H1 (cell line): ENCODE data around the gene NEUROD4. TPM values are rescaled to one million over a fixed set of nuclear protein-coding genes. Genes with fewer than 3 reads are reported as not detected.

Experiments used
- CTCF ChIA-PET: fragments of 300-600 bp; sonication (Branson Sonifier 250); formaldehyde crosslinking; loops from one replicate; lab custom pipeline; 2021; ENCODE audit not compliant: partially characterized antibody; lab: Charles Lee
- POLR2A ChIA-PET: fragments of 300-600 bp; sonication (Branson Sonifier 250); formaldehyde crosslinking; loops from one replicate; lab custom pipeline; 2021; ENCODE audit warnings: inconsistent platforms; ENCODE audit not compliant: partially characterized antibody; lab: Charles Lee
- DNase-seq, 2 experiments: peaks; one replicate each; pipeline versions ENCODE4 v3.0.0 to v3.0.0-alpha.2; 2010 to 2022; ENCODE audit warnings: low spot score in 2 of 2, low read depth in 1 of 2, mixed read lengths in 1 of 2
- FAIRE-seq: peaks from 2 replicates; lab custom pipeline; 2011; peaks lifted over from hg19 to GRCh38; lab: Jason Lieb, UNC
- H2AFZ ChIP-seq: 2 replicates; pipeline ENCODE4 v1.8.1; 2012; ENCODE audit warnings: low read length, inconsistent platforms
- H2AK5ac ChIP-seq: 2 replicates; pipeline ENCODE4 v1.6.1; 2013; ENCODE audit warnings: low read depth, low read length
- H2BK120ac ChIP-seq: replicated peaks from 2 replicates; pipeline ENCODE3; 2013; ENCODE audit warnings: low read depth, low read length, inconsistent platforms
- H2BK12ac ChIP-seq: 2 replicates; pipeline ENCODE4 v1.6.1; 2013; ENCODE audit warnings: low read depth, low read length
- H2BK15ac ChIP-seq: 2 replicates; pipeline ENCODE4 v1.6.1; 2013; ENCODE audit warnings: low read length
- H2BK20ac ChIP-seq: 2 replicates; pipeline ENCODE4 v1.6.1; 2013; ENCODE audit warnings: low read length
- H2BK5ac ChIP-seq: 2 replicates; pipeline ENCODE4 v1.6.1; 2013; ENCODE audit warnings: low read depth, low read length
- H3K14ac ChIP-seq: 2 replicates; pipeline ENCODE4 v1.6.1; 2013; ENCODE audit warnings: inconsistent platforms; ENCODE audit not compliant: insufficient read length
- H3K18ac ChIP-seq: 2 replicates; pipeline ENCODE4 v1.6.1; 2013; ENCODE audit warnings: low read length; ENCODE audit errors: extremely low read depth
- H3K23ac ChIP-seq: 2 replicates; pipeline ENCODE4 v1.6.1; 2013; ENCODE audit warnings: inconsistent platforms; ENCODE audit not compliant: insufficient read length
- H3K23me2 ChIP-seq: 2 replicates; pipeline ENCODE4 v1.6.1; 2013; ENCODE audit warnings: low read depth, low read length
- H3K27ac ChIP-seq: 2 replicates; pipeline ENCODE4 v1.6.1; 2011; ENCODE audit warnings: low read depth, low read length, inconsistent platforms
- H3K27me3 ChIP-seq, 4 experiments: replicated peaks in 1 of 4; 1 replicate in 1 of 4; 2 replicates in 3 of 4; pipeline versions ENCODE4 v1.6.1 to v1.8.1; 2011 to 2013; ENCODE audit warnings: low read length in 3 of 4, mild to moderate bottlenecking in 3 of 4, inconsistent platforms in 2 of 4, mixed read lengths in 2 of 4, moderate library complexity in 1 of 4; ENCODE audit not compliant: control insufficient read depth in 3 of 4, insufficient read depth in 3 of 4; ENCODE audit errors: extremely low read depth in 1 of 4
- H3K36me3 ChIP-seq, 4 experiments: 2 replicates each; pipeline versions ENCODE4 v1.6.1 to v1.8.1; 2011 to 2013; ENCODE audit warnings: mild to moderate bottlenecking in 4 of 4, low read length in 3 of 4, moderate library complexity in 2 of 4, control low read depth in 1 of 4, inconsistent platforms in 1 of 4; ENCODE audit not compliant: insufficient read depth in 4 of 4, control insufficient read depth in 2 of 4
- H3K4ac ChIP-seq: replicated peaks from 2 replicates; pipeline ENCODE3; 2013; ENCODE audit warnings: low read length, low read depth, mixed read lengths, inconsistent platforms; ENCODE audit not compliant: insufficient read length
- H3K4me1 ChIP-seq, 4 experiments: replicated peaks in 1 of 4; 1 replicate in 1 of 4; 2 replicates in 3 of 4; pipeline versions ENCODE4 v1.6.1 to v1.8.1; 2011 to 2013; ENCODE audit warnings: low read length in 3 of 4, inconsistent platforms in 2 of 4, mixed read lengths in 1 of 4; ENCODE audit not compliant: insufficient read depth in 4 of 4, control insufficient read depth in 3 of 4
- H3K4me2 ChIP-seq, 2 experiments: 2 replicates each; pipeline versions ENCODE4 v1.6.1 to v1.8.1; 2011 to 2013; ENCODE audit warnings: low read depth in 2 of 2, low read length in 2 of 2, control low read depth in 1 of 2, inconsistent platforms in 1 of 2, mild to moderate bottlenecking in 1 of 2; ENCODE audit not compliant: insufficient read depth in 1 of 2
- H3K4me3 ChIP-seq, 4 experiments: fragments of 200-600, 300-600 bp in 1 of 4; sonication (generic), shearing (Covaris generic), sonication (Bioruptor Twin) in 1 of 4; 2 replicates each; pipeline versions ENCODE4 v1.5.1 to v1.8.1; 2011 to 2016; ENCODE audit warnings: low read length in 4 of 4, low read depth in 3 of 4, control low read depth in 2 of 4, inconsistent platforms in 2 of 4, mild to moderate bottlenecking in 2 of 4, mixed read lengths in 1 of 4, moderate library complexity in 1 of 4; ENCODE audit not compliant: insufficient read depth in 2 of 4; ENCODE audit errors: extremely low read depth in 1 of 4
- H3K56ac ChIP-seq: replicated peaks from 2 replicates; pipeline ENCODE3; 2013; ENCODE audit warnings: low read depth, mild to moderate bottlenecking, mixed read lengths, low read length, inconsistent platforms; ENCODE audit not compliant: insufficient read length
- H3K79me1 ChIP-seq: 2 replicates; pipeline ENCODE4 v1.6.1; 2013; ENCODE audit warnings: low read depth, low read length, control low read depth
- H3K79me2 ChIP-seq, 2 experiments: 2 replicates each; pipeline versions ENCODE4 v1.6.1 to v1.8.1; 2012 to 2013; ENCODE audit warnings: low read length in 2 of 2, mild to moderate bottlenecking in 2 of 2, inconsistent platforms in 1 of 2; ENCODE audit not compliant: insufficient read depth in 2 of 2, control insufficient read depth in 1 of 2
- H3K9ac ChIP-seq, 4 experiments: replicated peaks in 1 of 4; 1 replicate in 1 of 4; 2 replicates in 3 of 4; pipeline versions ENCODE4 v1.6.1 to v1.8.1; 2011 to 2013; ENCODE audit warnings: low read depth in 3 of 4, low read length in 3 of 4, control low read depth in 2 of 4, mild to moderate bottlenecking in 2 of 4, moderate library complexity in 2 of 4, inconsistent platforms in 1 of 4; ENCODE audit errors: extremely low read depth in 1 of 4
- H3K9me3 ChIP-seq, 2 experiments: 2 replicates each; pipeline versions ENCODE4 v1.6.1 to v1.8.1; 2012 to 2013; ENCODE audit warnings: mild to moderate bottlenecking in 2 of 2, moderate library complexity in 2 of 2, control low read depth in 1 of 2, inconsistent platforms in 1 of 2, low read depth in 1 of 2, low read length in 1 of 2, mixed read lengths in 1 of 2; ENCODE audit not compliant: insufficient read depth in 2 of 2
- H4K20me1 ChIP-seq, 2 experiments: replicated peaks in 1 of 2; 2 replicates each; pipeline versions ENCODE3 to v1.8.1; 2011 to 2013; ENCODE audit warnings: inconsistent platforms in 2 of 2, low read length in 2 of 2, mild to moderate bottlenecking in 1 of 2; ENCODE audit not compliant: insufficient read depth in 2 of 2, control insufficient read depth in 1 of 2
- H4K5ac ChIP-seq: 2 replicates; pipeline ENCODE4 v1.6.1; 2013; ENCODE audit warnings: low read length, low read depth, mixed read lengths, inconsistent platforms; ENCODE audit not compliant: insufficient read length
- H4K8ac ChIP-seq: 2 replicates; pipeline ENCODE4 v1.8.0; 2013; ENCODE audit warnings: mild to moderate bottlenecking, moderate library complexity, low read length, inconsistent platforms; ENCODE audit not compliant: insufficient read depth; ENCODE audit errors: extremely low read depth
- H4K91ac ChIP-seq: replicated peaks from 2 replicates; pipeline ENCODE3; 2013; ENCODE audit warnings: low read length, mixed read lengths, inconsistent platforms; ENCODE audit not compliant: insufficient read length
- WGBS, 2 experiments: shearing (Covaris generic) in 1 of 2; methylation state at CpG; one replicate each; pipeline versions ENCODE4 v1.1.6 to v1.1.7; 2013 to 2015; ENCODE audit warnings: low lambda C conversion rate in 2 of 2, mixed read lengths in 2 of 2, inconsistent platforms in 1 of 2, low coverage in 1 of 2, missing lambda C conversion rate in 1 of 2; ENCODE audit not compliant: insufficient replicate concordance in 2 of 2, insufficient coverage in 1 of 2, insufficient read length in 1 of 2; ENCODE audit errors: extremely low coverage in 1 of 2, missing lambda C conversion rate in 1 of 2; 5-methylcytosine and 5-hydroxymethylcytosine counted together
- polyA plus RNA-seq, 7 experiments: library from polyadenylated mRNA; depleted of rRNA in 3 of 7; stranded (reverse) in 5 of 7; unstranded in 2 of 7; fragments of >200 nt in 5 of 7; fragments of 200-250 nt in 2 of 7; gene quantifications; 1 replicate in 5 of 7; 2 replicates in 1 of 7; 4 replicates in 1 of 7; pipeline versions ENCODE4 v1.2.1 to v1.2.3, GENCODE V29; 2011 to 2013; ENCODE audit warnings: missing spikeins in 2 of 7, mixed read lengths in 2 of 7
- total RNA-seq: library from RNA; stranded (reverse); fragmentation: NEBNext Ultra II Directional; extraction: Animal tissue kit (Norgen Biotek cat#: 25700); gene quantifications from 2 replicates; pipeline ENCODE4 v1.2.1, GENCODE V29; 2021

Gene NEUROD4
- total and polyA plus RNA-seq, 2 of the 8 experiments (the other 6 are each of a cell fraction or from before 2014, with no cell fraction given) = not detected

DNA sequence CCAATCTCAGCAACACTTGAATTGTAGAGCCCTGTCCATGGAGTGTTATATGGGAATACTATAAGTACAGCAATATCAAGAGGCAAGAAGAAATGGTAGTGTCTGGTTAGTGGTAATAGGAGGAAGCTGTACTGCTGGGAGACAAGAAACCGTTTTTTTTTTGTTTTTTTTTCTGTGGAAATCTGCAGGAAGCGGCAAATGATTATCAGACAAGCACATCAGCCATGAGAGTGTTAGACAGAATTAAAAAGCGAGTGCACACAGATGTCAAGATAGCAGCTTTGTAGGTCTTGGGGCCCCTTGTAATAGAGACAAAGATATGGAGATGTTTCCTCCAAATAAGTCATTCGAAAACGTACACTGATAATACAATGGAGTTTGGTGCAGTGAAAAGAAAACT lies 41.9 kb upstream of the NEUROD4 start:
- no peak overlapping the region for H2BK120ac ChIP-seq
- no peak overlapping the region for H3K9ac ChIP-seq
- H3K9me3 ChIP-seq = no peaks in the 10 kb centered on the region
- H3K23me2 ChIP-seq = no peaks in the 10 kb centered on the region; the same call in 1 of the 2 replicates
- no peak overlapping the region for H2BK15ac ChIP-seq
- no peak overlapping the region for H3K23ac ChIP-seq
- H2BK20ac ChIP-seq = no peak overlapping the region
- no peaks in the 10 kb centered on the region for H3K79me1 ChIP-seq
- no peak overlapping the region for H3K4me2 ChIP-seq
- CTCF ChIA-PET = interaction anchor here (0.9 to 6.6 kb wide), 4 partner anchors 15 to 96 kb away, joined by 3 to 39 read pairs (median 10); no protein-coding TSS in a partner anchor
- no peak overlapping the region for H4K8ac ChIP-seq
- FAIRE-seq (no peak), DNase-seq (no peak)
- H3K4me3 ChIP-seq = no peak overlapping the region
- no peak overlapping the region for H2AK5ac ChIP-seq
- no peak overlapping the region for H2AFZ ChIP-seq
- H3K18ac ChIP-seq = no peak overlapping the region
- H3K4ac ChIP-seq = no peak overlapping the region
- WGBS, 2 experiments = 97% methylated on average over 5 of the region's 5 CpGs; no CpG with 5 or more reads in 1 of the 2 experiments
- no peak overlapping the region for H4K5ac ChIP-seq
- no peak overlapping the region for H3K56ac ChIP-seq
- H2BK12ac ChIP-seq = no peak overlapping the region
- no peaks in the 10 kb centered on the region for H3K36me3 ChIP-seq
- no peak overlapping the region for H4K91ac ChIP-seq
- no peak overlapping the region for H3K27ac ChIP-seq
- no peaks in the 10 kb centered on the region for H3K79me2 ChIP-seq
- no peak overlapping the region for H2BK5ac ChIP-seq
- POLR2A ChIA-PET = no interaction called here
- H4K20me1 ChIP-seq = no peaks in the 10 kb centered on the region
- no peak overlapping the region for H3K14ac ChIP-seq
- H3K4me1 ChIP-seq = peaks cover 0 to 4% (median 1%) of the 10 kb centered on the region in 4 experiments; a peak in 1 of 7 replicates
- H3K27me3 ChIP-seq = no peaks in the 10 kb centered on the region
